Fibroblast of pulmonary artery (primary cell): Measurements from ENCODE around the gene DLGAP4.

Experiments
- DNase-seq: peaks from one replicate; pipeline ENCODE4 v3.0.0-alpha.2; 2010; ENCODE audit warnings: low read depth
- H3K4me3 ChIP-seq: replicated peaks from 2 replicates; pipeline ENCODE4 v1.5.1; 2011; ENCODE audit warnings: low read depth, mild to moderate bottlenecking, control low read depth, low read length, moderate library complexity
- CTCF ChIP-seq: IDR thresholded peaks from 2 replicates; pipeline ENCODE4 v1.5.1; 2011; ENCODE audit warnings: mild to moderate bottlenecking, control low read depth, low read length, inconsistent platforms; ENCODE audit errors: missing control alignments

Gene DLGAP4

DNA sequence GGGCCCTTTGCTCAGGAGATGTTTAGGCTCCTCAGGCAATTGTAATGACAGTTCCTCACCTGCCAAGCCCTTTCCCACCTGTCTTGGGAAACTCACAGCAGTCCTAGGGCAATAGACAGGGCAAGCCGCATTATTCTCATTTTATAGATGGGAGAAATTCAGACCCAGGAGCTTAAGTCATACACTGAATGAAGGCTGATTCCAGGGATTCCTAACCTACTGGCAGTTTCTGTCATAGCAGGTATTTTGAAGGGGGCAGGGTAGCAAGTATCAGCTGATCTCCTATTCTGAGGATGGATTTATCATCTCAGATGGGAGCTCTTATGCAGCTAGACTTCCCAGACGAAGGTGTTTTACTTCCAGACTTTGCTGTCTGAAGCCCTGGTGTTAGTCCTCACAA lies 173.8 kb downstream of the DLGAP4 start:
- DNase-seq: no peak
- no peak overlapping the region for H3K4me3 ChIP-seq

DNA sequence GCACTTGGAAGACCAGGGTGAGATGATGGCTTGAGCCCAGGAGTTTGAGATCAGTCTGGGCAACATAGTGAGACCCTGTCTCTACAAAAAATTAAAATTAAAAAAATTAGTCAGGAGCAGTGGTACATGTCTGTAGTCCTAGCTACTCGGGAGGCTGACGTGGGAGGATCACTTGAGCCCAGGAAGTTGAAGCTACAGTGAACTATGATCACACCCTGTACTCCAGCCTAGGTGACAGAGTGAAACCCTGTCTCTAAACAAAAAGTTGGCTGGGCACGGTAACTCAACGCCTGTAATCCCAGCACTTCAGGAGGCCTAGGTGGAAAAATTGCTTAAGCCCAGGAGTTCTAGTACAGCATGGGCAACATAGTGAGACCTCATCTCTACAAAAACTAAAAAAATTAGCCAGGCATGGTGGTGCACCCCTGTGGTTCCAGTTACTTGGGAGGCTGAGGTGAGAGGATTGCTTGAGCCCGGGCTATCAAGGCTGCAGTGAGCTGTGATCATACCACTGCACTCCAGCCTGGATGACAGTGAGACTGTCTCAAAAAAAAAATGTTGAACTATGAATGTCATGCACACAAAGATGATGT lies 174.4 kb downstream of the DLGAP4 start:
- H3K4me3 ChIP-seq: no peak overlapping the region
- no peak for DNase-seq
- no peak for TF ChIP-seq CTCF

More for the DNA sequence above, 173.8 kb downstream of the DLGAP4 start:
- no peak for TF ChIP-seq CTCF

- no peak for TF ChIP-seq CTCF
- no peak for DNase-seq
- H3K4me3 ChIP-seq: no peak overlapping the region
These were observed 175.4 kb downstream of the DLGAP4 start for GRCh38 chr20:36481380-36482043.

- TF ChIP-seq CTCF: no peak
- no peak for DNase-seq
- no peak overlapping the region for H3K4me3 ChIP-seq
These were observed 175.9 kb downstream of the DLGAP4 start for GRCh38 chr20:36482044-36482473.

DNA sequence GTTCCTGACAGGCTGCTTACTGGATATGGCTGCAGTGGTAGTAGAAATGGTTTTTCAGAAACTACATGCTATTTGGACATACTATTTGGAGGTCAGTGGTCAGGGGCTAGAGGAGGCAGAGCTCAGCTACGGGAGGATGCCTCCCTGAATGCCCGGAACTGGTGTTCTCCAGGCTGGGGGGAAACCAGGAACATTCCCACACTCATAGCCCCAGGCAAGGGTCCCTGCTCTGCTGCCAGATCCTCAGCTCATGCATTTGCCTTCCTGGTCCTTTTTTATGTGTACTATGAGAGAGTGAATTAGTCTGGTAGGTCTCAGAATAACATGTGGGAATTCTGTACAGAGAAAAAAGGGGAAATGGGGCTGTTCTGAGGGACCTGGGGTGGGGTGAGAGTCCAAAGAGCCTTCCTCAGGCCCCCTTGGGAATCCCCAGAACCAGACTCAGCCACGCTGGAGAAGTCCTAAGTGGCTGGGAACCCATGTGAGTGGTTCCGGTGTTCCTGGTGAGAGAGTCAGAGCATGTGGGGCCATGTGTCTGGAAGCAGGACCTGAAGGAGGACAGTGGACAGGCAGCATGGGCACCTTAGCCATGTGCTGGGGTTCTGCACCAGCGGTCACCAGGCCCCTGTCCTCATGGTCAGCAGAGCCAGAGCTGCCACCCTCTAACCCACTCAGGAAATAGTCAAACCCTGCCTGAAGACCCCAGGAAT lies 177.2 kb downstream of the DLGAP4 start:
- no peak for TF ChIP-seq CTCF
- no peak for DNase-seq
- no peak overlapping the region for H3K4me3 ChIP-seq

DNA sequence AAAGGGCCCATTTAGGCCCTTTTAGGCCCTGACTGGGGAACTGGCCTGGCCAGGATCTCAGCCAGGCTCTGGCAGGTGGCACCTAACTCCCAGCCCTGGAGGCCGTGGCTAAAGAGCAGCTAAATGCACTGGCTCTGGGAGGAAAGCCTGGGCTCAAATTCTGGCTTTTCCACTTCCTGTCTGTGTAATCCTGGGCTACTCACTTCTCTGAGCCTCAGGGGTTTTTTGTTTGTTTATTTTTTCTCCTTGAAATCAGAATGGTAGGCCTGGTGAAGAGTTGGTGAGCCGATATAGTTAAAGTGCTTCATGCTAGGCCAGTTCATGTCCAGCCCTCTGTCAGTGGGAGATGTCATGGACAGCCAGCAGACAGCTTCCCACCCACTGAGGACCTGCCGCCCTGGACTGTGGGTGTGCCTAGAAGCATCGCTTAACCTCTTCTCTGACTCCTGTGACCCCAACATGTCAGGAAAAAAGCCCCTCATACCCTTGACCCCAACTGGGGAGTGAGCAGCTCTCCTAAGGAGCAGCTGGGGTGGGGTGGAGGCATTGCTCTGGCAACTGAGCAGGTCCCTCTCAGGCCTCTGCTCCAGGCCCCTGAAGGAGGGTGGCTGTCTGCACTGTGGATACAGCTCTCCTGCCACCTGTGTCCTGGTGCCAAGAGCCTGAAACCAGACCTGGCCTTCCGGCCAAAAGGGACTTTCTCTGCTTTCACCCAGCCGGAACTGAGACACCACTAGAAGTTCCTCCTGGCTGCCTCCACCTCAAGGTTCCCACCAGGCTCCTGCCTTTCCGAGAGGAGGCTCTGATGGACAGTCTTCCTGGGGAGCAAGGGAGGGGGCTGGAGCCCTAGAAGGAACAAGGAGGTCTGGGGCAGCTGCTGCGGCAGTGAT lies 178.0 kb downstream of the DLGAP4 start:
- TF ChIP-seq CTCF: no peak
- no peak overlapping the region for H3K4me3 ChIP-seq
- no peak for DNase-seq
